Smooth muscle cell (in vitro differentiated cells): ENCODE results near the gene RGMA. TPM values are rescaled to one million over a fixed set of nuclear protein-coding genes. Genes with fewer than 3 reads are reported as not detected.
A peak's percentile ranks its signal among the peaks of the same experiment; 100 is the strongest.

ENCODE experiments used
- DNase-seq: peaks from one replicate; lab custom pipeline; 2025; ENCODE audit not compliant: unreplicated experiment; lab: John Stamatoyannopoulos, UW
- H2AFZ ChIP-seq: fragments of 200-600 bp; sonication (generic); 2 replicates; pipeline ENCODE4 v1.6.0; 2016; ENCODE audit warnings: antibody characterized with exemption, low read depth, mild to moderate bottlenecking
- H3F3A ChIP-seq: fragments of 200-600 bp; sonication (generic); 2 replicates; pipeline ENCODE4 v1.6.0; 2017; ENCODE audit warnings: antibody characterized with exemption, low read depth
- H3K27ac ChIP-seq: fragments of 200-600 bp; sonication (generic); 2 replicates; pipeline ENCODE4 v1.5.1; 2016; ENCODE audit warnings: low read depth, mild to moderate bottlenecking
- H3K27me3 ChIP-seq: fragments of 200-600 bp; sonication (generic); 2 replicates; pipeline ENCODE4 v1.6.1; 2016; ENCODE audit warnings: low read depth, mild to moderate bottlenecking
- H3K36me3 ChIP-seq: fragments of 200-600 bp; sonication (generic); 2 replicates; pipeline ENCODE4 v1.5.1; 2016; ENCODE audit warnings: low read depth
- H3K4me1 ChIP-seq: fragments of 200-600 bp; sonication (generic); 2 replicates; pipeline ENCODE4 v1.5.1; 2016; ENCODE audit warnings: low read depth
- H3K4me2 ChIP-seq: fragments of 200-600 bp; sonication (generic); 2 replicates; pipeline ENCODE4 v1.6.0; 2016; ENCODE audit warnings: mild to moderate bottlenecking
- H3K4me3 ChIP-seq: fragments of 200-600 bp; sonication (generic); 2 replicates; pipeline ENCODE4 v1.5.1; 2016; ENCODE audit warnings: mild to moderate bottlenecking
- H3K79me2 ChIP-seq: fragments of 200-600 bp; sonication (generic); 2 replicates; pipeline ENCODE4 v1.6.0; 2016; ENCODE audit warnings: low read depth, mild to moderate bottlenecking
- H3K9ac ChIP-seq: fragments of 200-600 bp; sonication (generic); 2 replicates; pipeline ENCODE4 v1.6.0; 2016; ENCODE audit warnings: low read depth
- H3K9me3 ChIP-seq: fragments of 200-600 bp; sonication (generic); replicated peaks from 2 replicates; pipeline ENCODE4 v1.5.1; 2016; ENCODE audit warnings: low read depth
- H4K20me1 ChIP-seq: fragments of 200-600 bp; sonication (generic); 2 replicates; pipeline ENCODE4 v1.6.0; 2016; ENCODE audit warnings: low read depth
- WGBS: methylation state at CpG from one replicate; pipeline ENCODE4 v1.1.7; 2016; ENCODE audit warnings: low lambda C conversion rate; 5-methylcytosine and 5-hydroxymethylcytosine counted together
- polyA plus RNA-seq: library from polyadenylated mRNA; unstranded; fragments of >200 nt; fragmentation: Nextera tagmentation; extraction: Ambion mirVana; gene quantifications from 2 replicates; pipeline ENCODE4 v1.2.1, GENCODE V29; 2016
- total RNA-seq: library from RNA; depleted of rRNA; stranded (reverse); fragments of >200 nt; gene quantifications from 2 replicates; pipeline ENCODE4 v1.2.3, GENCODE V29; 2014
- TF ChIP-seq, protein P1 (sequence below): fragments of 200-600 bp; sonication (generic); IDR thresholded peaks from 2 replicates; pipeline ENCODE4 v1.5.1; 2017; ENCODE audit warnings: borderline replicate concordance, mild to moderate bottlenecking, antibody characterized with exemption; ENCODE audit not compliant: insufficient read depth, poor library complexity, severe bottlenecking

The RGMA gene
- total and polyA plus RNA-seq, 2 experiments from 2014 or later = 0.04 to 0.35 TPM

DNA sequence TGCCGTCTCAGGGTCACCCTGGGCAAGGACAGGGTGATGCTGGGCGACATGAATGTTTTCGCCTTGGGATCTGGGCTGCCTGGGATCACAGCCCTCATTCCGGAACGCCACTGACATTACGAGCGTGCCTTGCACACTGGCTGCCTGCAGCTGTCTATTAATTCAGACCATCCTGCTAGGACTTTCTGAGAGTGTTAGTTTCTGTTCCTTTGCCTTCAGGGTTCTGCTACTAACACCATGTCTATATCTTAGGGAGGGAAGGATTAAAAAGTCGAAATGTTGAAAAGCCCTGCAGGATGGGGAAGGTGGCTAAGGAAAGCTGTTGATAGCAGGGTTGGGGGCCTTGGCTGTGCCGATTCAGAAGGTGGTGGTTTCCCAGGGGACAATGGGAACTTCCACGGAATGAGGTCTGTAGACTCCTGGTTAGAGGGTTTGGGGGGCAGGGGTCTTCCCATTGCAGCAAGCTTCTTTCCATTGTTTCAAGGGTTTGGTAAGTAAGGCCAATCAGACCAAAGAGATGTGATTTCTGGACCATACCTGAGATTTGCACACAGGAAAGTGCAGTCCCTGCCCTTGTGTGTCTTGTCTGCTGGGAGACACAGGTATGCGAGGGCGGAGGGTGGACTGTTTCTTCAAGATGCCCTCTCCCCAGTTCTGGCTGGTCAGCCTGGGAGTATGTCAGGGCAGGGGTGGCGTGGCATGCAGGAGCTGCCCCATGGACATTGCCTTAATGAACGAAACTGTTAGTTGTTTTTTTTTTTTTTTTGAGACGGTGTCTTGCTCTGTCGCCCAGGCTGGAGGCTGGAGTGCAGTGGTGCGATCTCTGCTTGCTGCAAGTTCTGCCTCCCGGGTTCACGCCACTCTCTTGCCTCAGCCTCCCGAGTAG lies 50.9 kb downstream of the RGMA start:
- peaks cover 8% of the 10 kb centered on the region for H3K4me1 ChIP-seq
- DNase-seq = no peak
- no peak overlapping the region for H3K9ac ChIP-seq
- 77% methylated on average over 20 of the region's 20 CpGs for WGBS
- H4K20me1 ChIP-seq = no peaks in the 10 kb centered on the region
- H3F3A ChIP-seq = no peaks in the 10 kb centered on the region
- H3K27ac ChIP-seq = no peak overlapping the region
- no peaks in the 10 kb centered on the region for H3K79me2 ChIP-seq
- H3K9me3 ChIP-seq = no peaks in the 10 kb centered on the region
- no peaks in the 10 kb centered on the region for H3K27me3 ChIP-seq
- TF ChIP-seq, protein P1, sequence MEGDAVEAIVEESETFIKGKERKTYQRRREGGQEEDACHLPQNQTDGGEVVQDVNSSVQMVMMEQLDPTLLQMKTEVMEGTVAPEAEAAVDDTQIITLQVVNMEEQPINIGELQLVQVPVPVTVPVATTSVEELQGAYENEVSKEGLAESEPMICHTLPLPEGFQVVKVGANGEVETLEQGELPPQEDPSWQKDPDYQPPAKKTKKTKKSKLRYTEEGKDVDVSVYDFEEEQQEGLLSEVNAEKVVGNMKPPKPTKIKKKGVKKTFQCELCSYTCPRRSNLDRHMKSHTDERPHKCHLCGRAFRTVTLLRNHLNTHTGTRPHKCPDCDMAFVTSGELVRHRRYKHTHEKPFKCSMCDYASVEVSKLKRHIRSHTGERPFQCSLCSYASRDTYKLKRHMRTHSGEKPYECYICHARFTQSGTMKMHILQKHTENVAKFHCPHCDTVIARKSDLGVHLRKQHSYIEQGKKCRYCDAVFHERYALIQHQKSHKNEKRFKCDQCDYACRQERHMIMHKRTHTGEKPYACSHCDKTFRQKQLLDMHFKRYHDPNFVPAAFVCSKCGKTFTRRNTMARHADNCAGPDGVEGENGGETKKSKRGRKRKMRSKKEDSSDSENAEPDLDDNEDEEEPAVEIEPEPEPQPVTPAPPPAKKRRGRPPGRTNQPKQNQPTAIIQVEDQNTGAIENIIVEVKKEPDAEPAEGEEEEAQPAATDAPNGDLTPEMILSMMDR = no peak
- H3K4me3 ChIP-seq = no peak overlapping the region
- no peak overlapping the region for H3K4me2 ChIP-seq
- H2AFZ ChIP-seq = no peak overlapping the region
- no peaks in the 10 kb centered on the region for H3K36me3 ChIP-seq

DNA sequence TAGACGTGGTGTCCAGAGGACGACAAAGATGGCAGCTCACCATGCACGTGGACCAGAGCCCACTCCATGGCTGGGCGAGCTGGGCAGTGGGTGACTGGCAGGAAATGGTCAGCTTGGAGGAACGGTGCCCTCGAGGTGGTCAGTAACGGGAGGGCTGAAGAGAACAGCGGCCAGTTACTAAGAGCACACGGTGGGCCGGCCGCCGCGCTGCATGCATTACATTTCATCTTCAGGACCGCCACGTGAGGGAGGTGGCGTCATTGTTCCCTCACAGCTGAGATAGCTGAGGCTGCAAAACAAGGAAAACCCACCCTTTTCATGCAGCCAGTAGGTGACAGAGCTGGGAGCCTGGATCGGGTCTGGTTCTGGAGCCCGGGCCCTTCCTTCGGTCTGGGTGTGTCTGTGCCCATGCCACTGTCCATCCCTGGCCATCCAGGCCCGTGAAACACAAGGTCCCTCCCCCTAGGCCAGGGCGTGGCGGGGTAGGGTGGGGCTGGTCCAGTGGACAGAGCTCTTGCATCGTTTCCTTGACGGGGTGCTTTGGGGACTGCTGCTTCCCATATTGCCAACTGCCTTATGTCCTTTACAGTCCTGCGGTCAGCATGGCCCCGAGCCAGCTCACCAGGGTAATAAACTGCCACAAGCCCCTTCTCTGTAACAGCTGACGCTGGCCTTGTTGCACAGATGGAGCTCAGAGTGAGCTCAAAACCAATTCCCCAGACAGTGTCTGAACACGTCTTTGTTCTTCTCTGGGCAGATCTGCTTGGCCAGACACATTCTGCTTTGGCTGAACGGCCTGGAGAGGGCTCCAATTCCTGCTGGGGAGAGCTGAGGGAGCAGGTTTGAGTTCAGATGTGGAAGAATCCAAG lies 51.8 kb downstream of the RGMA start:
- no peak overlapping the region for H3K27ac ChIP-seq
- 77% methylated on average over 29 of the region's 29 CpGs for WGBS
- H3K79me2 ChIP-seq = no peaks in the 10 kb centered on the region
- H3K36me3 ChIP-seq = no peaks in the 10 kb centered on the region
- H4K20me1 ChIP-seq = no peaks in the 10 kb centered on the region
- no peaks in the 10 kb centered on the region for H3K9me3 ChIP-seq
- no peak overlapping the region for H3K9ac ChIP-seq
- TF ChIP-seq, protein P1 = no peak
- no peak overlapping the region for H2AFZ ChIP-seq
- no peak for DNase-seq
- H3K4me3 ChIP-seq = no peak overlapping the region
- no peak overlapping the region for H3K4me2 ChIP-seq
- peaks cover 8% of the 10 kb centered on the region for H3K4me1 ChIP-seq
- H3K27me3 ChIP-seq = no peaks in the 10 kb centered on the region
- no peaks in the 10 kb centered on the region for H3F3A ChIP-seq

DNA sequence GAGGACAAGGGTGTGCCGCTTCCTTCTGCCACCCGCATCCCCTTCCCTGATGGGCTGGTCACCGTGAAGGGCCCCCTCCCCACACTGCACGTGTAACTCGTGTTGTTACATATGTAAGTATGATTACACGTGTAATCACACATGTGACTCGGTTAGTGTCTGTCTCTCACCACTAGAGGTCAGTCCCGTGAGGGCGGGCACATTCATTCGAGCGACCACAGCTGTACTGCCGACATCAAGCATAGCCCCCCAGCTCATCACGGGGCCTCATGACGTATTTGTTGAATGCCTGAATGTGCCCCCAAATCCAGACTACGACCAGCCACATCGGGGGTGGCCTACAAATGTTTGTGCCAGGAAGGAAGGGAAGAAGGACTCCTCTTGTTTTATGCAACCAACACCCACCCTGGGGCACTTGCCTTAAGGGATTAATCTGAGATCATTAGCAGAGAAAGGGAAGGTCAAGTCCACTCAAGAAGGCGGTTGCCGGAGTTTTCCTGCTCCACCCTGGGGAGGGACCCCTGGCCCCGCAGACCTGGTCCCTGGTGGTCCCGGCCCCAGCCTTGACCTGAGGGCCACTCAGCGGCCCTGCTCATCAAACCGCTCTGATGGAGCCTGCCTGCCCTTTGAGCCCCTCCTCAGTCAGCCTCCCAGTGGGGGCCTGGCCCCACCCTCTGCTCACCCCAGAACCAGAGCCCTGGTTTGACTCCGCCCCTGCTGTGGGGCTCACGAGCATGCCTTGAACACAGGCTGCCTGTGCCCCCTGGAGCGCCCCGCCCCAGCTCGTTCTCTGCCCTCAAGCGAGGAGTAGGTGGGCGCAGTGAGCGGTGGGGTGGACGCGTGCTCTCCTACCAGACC lies 52.8 kb downstream of the RGMA start:
- no peak overlapping the region for H2AFZ ChIP-seq
- no peaks in the 10 kb centered on the region for H3K36me3 ChIP-seq
- H3K9ac ChIP-seq = no peak overlapping the region
- no peak for DNase-seq
- 81% methylated on average over 32 of the region's 32 CpGs for WGBS
- TF ChIP-seq, protein P1 = peak; percentile 47
- H3K27ac ChIP-seq = no peak overlapping the region
- no peak overlapping the region for H3K4me3 ChIP-seq
- no peak overlapping the region for H3K4me2 ChIP-seq
- no peaks in the 10 kb centered on the region for H4K20me1 ChIP-seq
- H3K27me3 ChIP-seq = no peaks in the 10 kb centered on the region
- H3K9me3 ChIP-seq = no peaks in the 10 kb centered on the region
- H3F3A ChIP-seq = no peaks in the 10 kb centered on the region
- H3K79me2 ChIP-seq = no peaks in the 10 kb centered on the region
- peaks cover 8% of the 10 kb centered on the region for H3K4me1 ChIP-seq
